Epithelial cell of esophagus (primary cell): ENCODE results near the gene GPRIN3.
"Not testable (repeated sequence)": the region's sequence is repeated elsewhere in the genome, so short reads cannot be mapped to it uniquely, and the experiment has no call there.

Source experiments
- DNase-seq: peaks from one replicate; pipeline ENCODE4 v3.0.0; 2010; ENCODE audit warnings: low read depth
- H3K4me3 ChIP-seq: 2 replicates; pipeline ENCODE4 v1.5.1; 2011; ENCODE audit warnings: mild to moderate bottlenecking, low read length, control low read depth
- TF ChIP-seq, protein P1 (sequence below): IDR thresholded peaks from 2 replicates; pipeline ENCODE4 v1.5.1; 2011; ENCODE audit warnings: low read depth, mild to moderate bottlenecking, low read length, control low read depth, inconsistent platforms; ENCODE audit not compliant: insufficient read depth; ENCODE audit errors: missing control alignments

Gene GPRIN3

DNA sequence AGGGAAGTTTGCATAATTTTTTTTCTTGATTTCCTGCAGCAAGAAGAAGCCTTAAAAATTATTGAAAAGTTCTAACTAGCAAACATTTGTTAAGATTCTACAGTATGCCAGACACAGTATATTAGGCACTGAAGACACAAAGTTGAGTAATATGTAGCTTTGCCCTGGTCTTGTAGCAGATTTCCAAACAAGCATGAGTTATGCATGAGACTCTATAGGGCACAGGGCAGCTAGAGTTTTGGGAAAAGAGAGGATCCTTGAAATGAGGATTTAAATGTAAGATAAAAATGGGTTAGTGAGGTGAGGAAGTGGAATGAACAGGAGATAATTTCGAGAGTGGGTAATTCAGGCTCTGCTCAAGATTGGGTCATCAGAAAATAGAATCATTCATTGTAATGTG is 8.6 kb upstream of the GPRIN3 start:
- no peak overlapping the region for H3K4me3 ChIP-seq
- DNase-seq = no peak
- TF ChIP-seq, protein P1, sequence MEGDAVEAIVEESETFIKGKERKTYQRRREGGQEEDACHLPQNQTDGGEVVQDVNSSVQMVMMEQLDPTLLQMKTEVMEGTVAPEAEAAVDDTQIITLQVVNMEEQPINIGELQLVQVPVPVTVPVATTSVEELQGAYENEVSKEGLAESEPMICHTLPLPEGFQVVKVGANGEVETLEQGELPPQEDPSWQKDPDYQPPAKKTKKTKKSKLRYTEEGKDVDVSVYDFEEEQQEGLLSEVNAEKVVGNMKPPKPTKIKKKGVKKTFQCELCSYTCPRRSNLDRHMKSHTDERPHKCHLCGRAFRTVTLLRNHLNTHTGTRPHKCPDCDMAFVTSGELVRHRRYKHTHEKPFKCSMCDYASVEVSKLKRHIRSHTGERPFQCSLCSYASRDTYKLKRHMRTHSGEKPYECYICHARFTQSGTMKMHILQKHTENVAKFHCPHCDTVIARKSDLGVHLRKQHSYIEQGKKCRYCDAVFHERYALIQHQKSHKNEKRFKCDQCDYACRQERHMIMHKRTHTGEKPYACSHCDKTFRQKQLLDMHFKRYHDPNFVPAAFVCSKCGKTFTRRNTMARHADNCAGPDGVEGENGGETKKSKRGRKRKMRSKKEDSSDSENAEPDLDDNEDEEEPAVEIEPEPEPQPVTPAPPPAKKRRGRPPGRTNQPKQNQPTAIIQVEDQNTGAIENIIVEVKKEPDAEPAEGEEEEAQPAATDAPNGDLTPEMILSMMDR = no peak

- no peak for DNase-seq
- no peak overlapping the region for H3K4me3 ChIP-seq
- TF ChIP-seq, protein P1 = no peak
These were observed 6.7 kb upstream of the GPRIN3 start for GRCh38 chr4:89314291-89314690.

DNA sequence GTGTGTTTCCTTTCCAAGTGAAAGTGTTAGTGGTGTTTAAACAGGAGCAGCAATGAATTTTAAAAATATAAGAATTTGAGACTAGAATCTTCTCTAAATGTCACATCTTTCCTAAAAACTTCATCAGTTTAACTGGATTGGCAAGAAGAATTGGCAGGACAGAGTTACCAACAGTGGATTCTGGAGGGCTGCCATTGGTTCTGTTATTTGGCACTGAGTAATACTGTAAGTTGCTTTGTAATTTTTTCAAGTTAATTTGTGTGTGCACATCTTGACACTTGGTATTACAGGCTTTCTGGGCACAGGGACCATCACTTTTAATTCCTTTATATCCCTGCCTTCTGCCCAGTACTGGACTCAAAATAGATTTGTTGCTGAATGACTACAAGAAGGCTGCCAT is 4.5 kb upstream of the GPRIN3 start:
- TF ChIP-seq, protein P1 = no peak
- no peak overlapping the region for H3K4me3 ChIP-seq
- DNase-seq = no peak

DNA sequence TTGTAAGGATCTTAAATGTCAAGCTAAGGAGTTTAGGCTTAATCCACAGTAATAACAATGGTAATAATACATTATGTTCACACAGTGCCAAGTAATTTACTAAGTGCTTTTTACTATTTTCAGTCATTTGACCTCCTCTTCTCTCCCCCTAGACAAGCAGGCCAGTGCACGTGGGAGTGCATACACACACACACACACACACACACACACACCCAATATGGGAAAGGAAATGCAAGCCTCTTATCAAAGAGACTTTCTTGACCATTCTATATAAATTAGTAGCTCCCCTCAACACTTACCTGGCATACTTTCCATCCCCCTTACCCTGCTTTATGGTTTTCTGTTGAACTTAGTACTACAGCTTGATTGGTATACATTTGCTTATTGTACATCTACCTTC is 3.8 kb upstream of the GPRIN3 start:
- H3K4me3 ChIP-seq = no peak overlapping the region
- DNase-seq = no peak
- TF ChIP-seq, protein P1 = no peak

DNA sequence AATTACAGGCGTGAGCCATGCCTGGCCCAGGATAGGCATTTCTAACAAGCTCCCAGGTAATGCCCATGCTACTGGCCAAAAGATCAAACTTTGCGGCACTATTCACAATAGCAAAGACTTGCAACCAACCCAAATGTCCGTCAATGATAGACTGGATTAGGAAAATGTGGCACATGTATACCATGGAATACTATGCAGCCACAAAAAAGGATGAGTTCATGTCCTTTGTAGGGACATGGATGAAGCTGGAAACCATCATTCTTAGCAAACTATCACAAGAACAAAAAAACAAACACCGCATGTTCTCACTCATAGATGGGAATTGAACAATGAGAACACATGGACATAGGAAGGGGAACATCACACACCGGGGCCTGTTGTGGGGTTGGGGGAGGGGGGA is 1.6 kb upstream of the GPRIN3 start:
- DNase-seq, H3K4me3 ChIP-seq: not testable (repeated sequence)

DNA sequence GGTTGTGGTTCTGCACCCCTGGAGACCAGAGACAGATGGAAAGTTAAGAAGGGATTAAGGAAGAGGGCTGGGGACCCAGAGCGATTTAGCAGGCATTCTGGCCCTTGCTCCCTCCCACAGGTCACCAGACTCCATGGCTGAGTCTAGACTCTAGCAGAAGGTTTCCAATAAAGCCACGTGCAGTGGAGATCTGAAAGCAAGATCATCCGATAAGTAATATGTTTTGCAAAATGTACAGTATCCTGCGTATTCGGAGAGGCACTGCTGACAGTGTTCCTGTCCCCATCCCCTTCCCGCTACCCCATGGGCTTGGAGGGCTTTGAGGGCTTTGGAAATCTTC is 531 bp upstream of the GPRIN3 start:
- no peak for DNase-seq
- H3K4me3 ChIP-seq = peak overlapping the region; percentile 21
- TF ChIP-seq, protein P1 = no peak

- peak overlapping the region; percentile 21 for H3K4me3 ChIP-seq
- TF ChIP-seq, protein P1 = no peak
- DNase-seq = no peak
These were observed 488 bp downstream of the GPRIN3 start for GRCh38 chr4:89307178-89307445.
